Measurements from ENCODE around the gene AGAP4. TPM values are rescaled to one million over a fixed set of nuclear protein-coding genes. Genes with fewer than 3 reads are reported as not detected.
"Not testable (repeated sequence)": the region's sequence is repeated elsewhere in the genome, so short reads cannot be mapped to it uniquely, and the experiment has no call there.

Gene AGAP4
- total RNA-seq, 1 experiment from 2014 or later, result 4.6 TPM

DNA sequence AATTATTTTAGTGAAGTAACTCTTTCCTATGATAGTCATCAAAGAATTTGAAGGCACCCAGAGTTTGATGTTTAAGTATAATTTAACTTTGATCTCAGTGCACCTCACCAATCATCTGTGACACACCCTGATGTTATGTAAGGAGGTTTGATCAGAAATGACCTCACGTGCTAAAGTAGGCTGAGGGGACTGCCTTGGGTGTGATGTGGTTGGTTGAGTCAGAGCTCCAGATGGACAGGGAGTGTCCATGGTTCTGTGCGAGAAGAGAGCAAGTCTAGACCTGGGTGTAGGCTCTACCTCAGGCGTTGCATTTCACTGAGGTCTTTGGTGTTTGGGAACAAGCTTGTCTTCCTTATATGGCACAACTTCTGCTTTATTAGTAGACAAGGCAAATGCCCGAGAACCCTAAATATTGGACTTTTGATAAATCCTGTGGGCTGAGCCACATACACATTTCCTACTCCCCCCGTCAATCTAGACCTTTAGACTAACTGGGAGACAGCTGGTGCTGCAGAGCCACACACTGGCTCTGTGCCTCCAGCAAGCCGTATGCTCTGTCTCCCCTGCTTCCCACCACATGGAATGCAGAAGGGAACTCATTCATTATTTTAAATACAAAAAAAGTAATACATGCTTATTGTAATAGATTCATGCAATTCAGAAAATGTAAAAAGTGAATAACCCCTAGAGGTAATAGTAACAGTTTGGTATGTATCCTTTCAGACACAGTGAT, 56.4 kb downstream of the AGAP4 start:
- DNase-seq (ENCODE audit: low read depth), result not testable (repeated sequence)

DNA sequence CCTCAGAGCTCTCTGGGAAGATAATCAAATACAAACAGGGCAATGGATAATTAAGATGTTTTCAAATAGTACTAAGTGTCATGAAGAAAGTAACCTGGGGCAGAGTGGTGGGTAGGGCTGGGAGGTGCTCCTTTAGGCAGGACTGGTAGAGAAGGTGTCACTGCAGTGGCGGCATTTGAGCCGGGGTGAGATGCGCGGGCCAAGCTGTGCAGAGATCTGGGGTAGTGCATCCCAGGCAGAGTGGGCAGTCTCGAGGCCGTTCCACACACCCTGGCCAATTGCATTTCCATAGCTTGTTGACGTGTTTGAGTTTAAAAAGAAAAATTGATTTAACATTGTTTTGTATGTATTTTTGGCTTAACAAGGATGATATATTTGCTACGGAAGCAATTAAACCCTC, 57.3 kb downstream of the AGAP4 start:
- DNase-seq (ENCODE audit: low read depth), result not testable (repeated sequence)

GRCh38 chr10:45787212-45787741, 60.0 kb downstream of the AGAP4 start:
- not testable (repeated sequence) for DNase-seq (ENCODE audit: low read depth)

- not testable (repeated sequence) for DNase-seq (ENCODE audit: low read depth)
Observed at GRCh38 chr10:45786217-45786616, 61.1 kb downstream of the AGAP4 start.

Other genes with a start within 250 kb of the AGAP4 start
- gene ZFAND4, start 174.7 kb downstream of the AGAP4 start, total RNA-seq (2014; rRNA removed), result 6.3 and 8.3 TPM in 2 replicates
- gene WASHC2C, start 120.2 kb downstream of the AGAP4 start, total RNA-seq (2014; rRNA removed), result 35.3 and 40.4 TPM in 2 replicates
- gene TIMM23, start 125.0 kb upstream of the AGAP4 start, total RNA-seq (2014; rRNA removed), result 107 and 117 TPM in 2 replicates
- 129 and 137 TPM in 2 replicates for gene NCOA4, start 183.1 kb upstream of the AGAP4 start, total RNA-seq (2014; rRNA removed)
- not detected in 2 replicates for gene MSMB, start 198.8 kb upstream of the AGAP4 start, total RNA-seq (2014; rRNA removed)